ENCODE data around the gene SH3TC1. TPM values are rescaled to one million over a fixed set of nuclear protein-coding genes. Genes with fewer than 3 reads are reported as not detected.

The SH3TC1 gene
- total and polyA plus RNA-seq, 2 of the 8 experiments (the other 6 are each of a cell fraction or from before 2014, with no cell fraction given) = 0.15 TPM; not detected in 1

- ChIA-PET CTCF (ENCODE audit: partially characterized antibody) (interaction anchor here (0.7 to 1.2 kb wide), 6 partner anchors 34 to 167 kb away, joined by 3 to 4 read pairs (median 4); no protein-coding TSS in a partner anchor), POLR2A (ENCODE audit: partially characterized antibody) (interaction anchor here (0.6 kb wide), 2 partner anchors 70 to 1656 kb away, joined by 3 to 4 read pairs; no protein-coding TSS in a partner anchor)
- Histone ChIP-seq H3K4me1 (replicated peaks in 1 of 4; ENCODE audit: control insufficient read depth in 3 of 4, insufficient read depth in 4 of 4, low read length in 3 of 4) (no peaks in the 10 kb centered on the region), H4K5ac (ENCODE audit: insufficient read length, low read depth, low read length) (no peak overlapping the region), H2AFZ (ENCODE audit: low read length) (no peak overlapping the region), H3K9me3 (ENCODE audit: insufficient read depth in 2 of 2, low read depth in 1 of 2, low read length in 1 of 2) (no peaks in the 10 kb centered on the region), H3K27me3 (replicated peaks in 1 of 4; ENCODE audit: control insufficient read depth in 3 of 4, extremely low read depth in 1 of 4, insufficient read depth in 3 of 4, low read length in 3 of 4) (no peaks in the 10 kb centered on the region), H3K18ac (ENCODE audit: extremely low read depth, low read length) (no peak overlapping the region), H3K4me3 (ENCODE audit: extremely low read depth in 1 of 4, insufficient read depth in 2 of 4, low read depth in 3 of 4, low read length in 4 of 4) (no peak overlapping the region), H3K23ac (ENCODE audit: insufficient read length) (no peak overlapping the region), H2BK120ac (replicated peaks; ENCODE audit: low read depth, low read length) (no peak overlapping the region), H3K14ac (ENCODE audit: insufficient read length) (no peak overlapping the region), H2AK5ac (ENCODE audit: low read depth, low read length) (no peak overlapping the region), H3K4ac (replicated peaks; ENCODE audit: insufficient read length, low read depth, low read length) (no peak overlapping the region), H4K91ac (replicated peaks; ENCODE audit: insufficient read length, low read length) (no peak overlapping the region), H4K20me1 (replicated peaks in 1 of 2; ENCODE audit: control insufficient read depth in 1 of 2, insufficient read depth in 2 of 2, low read length in 2 of 2) (no peaks in the 10 kb centered on the region), H3K79me1 (ENCODE audit: low read depth, low read length) (no peaks in the 10 kb centered on the region), H3K27ac (ENCODE audit: low read depth, low read length) (no peak overlapping the region), H3K9ac (replicated peaks in 1 of 4; ENCODE audit: extremely low read depth in 1 of 4, low read depth in 3 of 4, low read length in 3 of 4) (no peak overlapping the region), H3K4me2 (ENCODE audit: insufficient read depth in 1 of 2, low read depth in 2 of 2, low read length in 2 of 2) (no peak overlapping the region), H2BK5ac (ENCODE audit: low read depth, low read length) (no peak overlapping the region), H2BK12ac (ENCODE audit: low read depth, low read length) (no peak overlapping the region; the same call in 1 of the 2 replicates), H3K36me3 (ENCODE audit: control insufficient read depth in 2 of 4, insufficient read depth in 4 of 4, low read length in 3 of 4) (no peaks in the 10 kb centered on the region), H3K23me2 (ENCODE audit: low read depth, low read length) (no peaks in the 10 kb centered on the region; the same call in 1 of the 2 replicates), H3K79me2 (ENCODE audit: control insufficient read depth in 1 of 2, insufficient read depth in 2 of 2, low read length in 2 of 2) (no peaks in the 10 kb centered on the region), H4K8ac (ENCODE audit: extremely low read depth, insufficient read depth, low read length) (no peak overlapping the region), H2BK20ac (ENCODE audit: low read length) (no peak overlapping the region), H3K56ac (replicated peaks; ENCODE audit: insufficient read length, low read depth, low read length) (no peak overlapping the region), H2BK15ac (ENCODE audit: low read length) (no peak overlapping the region)
- DNase-seq (ENCODE audit: low read depth in 1 of 2, low spot score in 2 of 2) (no peak), FAIRE-seq (no peak)
- WGBS, 2 experiments (ENCODE audit: extremely low coverage in 1 of 2, insufficient coverage in 1 of 2, insufficient read length in 1 of 2, insufficient replicate concordance in 2 of 2, low coverage in 1 of 2, low lambda C conversion rate in 2 of 2, missing lambda C conversion rate in 1 of 2) = 83% methylated on average over 22 of the region's 23 CpGs; no CpG with 5 or more reads in 1 of the 2 experiments
- TF ChIP-seq KDM1A (IDR thresholded peaks at IDR 0.05; ENCODE audit: borderline replicate concordance, low read length) = no peak
- TF ChIP-seq KDM5A (IDR thresholded peaks at IDR 0.05; ENCODE audit: low read length) = no peak
- TF ChIP-seq SP4 (IDR thresholded peaks at IDR 0.05; ENCODE audit: low read length) = no peak
- no peak for TF ChIP-seq RXRA (IDR thresholded peaks at IDR 0.05; ENCODE audit: insufficient read depth, low read depth, low read length)
- TF ChIP-seq SIX5 (IDR thresholded peaks at IDR 0.05; ENCODE audit: low read depth, low read length) = no peak
- no peak for TF ChIP-seq ATF2 (IDR thresholded peaks at IDR 0.05; ENCODE audit: low read length)
- TF ChIP-seq POLR2A (IDR thresholded peaks at IDR 0.05; ENCODE audit: control extremely low read depth in 1 of 2, low read depth in 2 of 2, low read length in 2 of 2) = no peak
- TF ChIP-seq SP2 (IDR thresholded peaks at IDR 0.05; ENCODE audit: low read length) = no peak
- no peak for TF ChIP-seq RBBP5 (IDR thresholded peaks at IDR 0.05; ENCODE audit: borderline replicate concordance, low read depth, low read length)
These were observed 53.4 kb downstream of the SH3TC1 start for GRCh38 chr4:8252301-8253173.
